H1 (cell line): ENCODE results near the gene FOXO6. TPM values are rescaled to one million over a fixed set of nuclear protein-coding genes. Genes with fewer than 3 reads are reported as not detected.

Experiments
- CTCF ChIA-PET: fragments of 300-600 bp; sonication (Branson Sonifier 250); formaldehyde crosslinking; loops from one replicate; lab custom pipeline; 2021; ENCODE audit not compliant: partially characterized antibody; lab: Charles Lee
- POLR2A ChIA-PET: fragments of 300-600 bp; sonication (Branson Sonifier 250); formaldehyde crosslinking; loops from one replicate; lab custom pipeline; 2021; ENCODE audit warnings: inconsistent platforms; ENCODE audit not compliant: partially characterized antibody; lab: Charles Lee
- DNase-seq, 2 experiments: peaks; one replicate each; pipeline versions ENCODE4 v3.0.0 to v3.0.0-alpha.2; 2010 to 2022; ENCODE audit warnings: low spot score in 2 of 2, low read depth in 1 of 2, mixed read lengths in 1 of 2
- FAIRE-seq: peaks from 2 replicates; lab custom pipeline; 2011; peaks lifted over from hg19 to GRCh38; lab: Jason Lieb, UNC
- H2AFZ ChIP-seq: 2 replicates; pipeline ENCODE4 v1.8.1; 2012; ENCODE audit warnings: low read length, inconsistent platforms
- H2AK5ac ChIP-seq: 2 replicates; pipeline ENCODE4 v1.6.1; 2013; ENCODE audit warnings: low read depth, low read length
- H2BK120ac ChIP-seq: replicated peaks from 2 replicates; pipeline ENCODE3; 2013; ENCODE audit warnings: low read depth, low read length, inconsistent platforms
- H2BK12ac ChIP-seq: 2 replicates; pipeline ENCODE4 v1.6.1; 2013; ENCODE audit warnings: low read depth, low read length
- H2BK15ac ChIP-seq: 2 replicates; pipeline ENCODE4 v1.6.1; 2013; ENCODE audit warnings: low read length
- H2BK20ac ChIP-seq: 2 replicates; pipeline ENCODE4 v1.6.1; 2013; ENCODE audit warnings: low read length
- H2BK5ac ChIP-seq: 2 replicates; pipeline ENCODE4 v1.6.1; 2013; ENCODE audit warnings: low read depth, low read length
- H3K14ac ChIP-seq: 2 replicates; pipeline ENCODE4 v1.6.1; 2013; ENCODE audit warnings: inconsistent platforms; ENCODE audit not compliant: insufficient read length
- H3K18ac ChIP-seq: 2 replicates; pipeline ENCODE4 v1.6.1; 2013; ENCODE audit warnings: low read length; ENCODE audit errors: extremely low read depth
- H3K23ac ChIP-seq: 2 replicates; pipeline ENCODE4 v1.6.1; 2013; ENCODE audit warnings: inconsistent platforms; ENCODE audit not compliant: insufficient read length
- H3K23me2 ChIP-seq: 2 replicates; pipeline ENCODE4 v1.6.1; 2013; ENCODE audit warnings: low read depth, low read length
- H3K27ac ChIP-seq: 2 replicates; pipeline ENCODE4 v1.6.1; 2011; ENCODE audit warnings: low read depth, low read length, inconsistent platforms
- H3K27me3 ChIP-seq, 4 experiments: replicated peaks in 1 of 4; 1 replicate in 1 of 4; 2 replicates in 3 of 4; pipeline versions ENCODE4 v1.6.1 to v1.8.1; 2011 to 2013; ENCODE audit warnings: low read length in 3 of 4, mild to moderate bottlenecking in 3 of 4, inconsistent platforms in 2 of 4, mixed read lengths in 2 of 4, moderate library complexity in 1 of 4; ENCODE audit not compliant: control insufficient read depth in 3 of 4, insufficient read depth in 3 of 4; ENCODE audit errors: extremely low read depth in 1 of 4
- H3K36me3 ChIP-seq, 4 experiments: 2 replicates each; pipeline versions ENCODE4 v1.6.1 to v1.8.1; 2011 to 2013; ENCODE audit warnings: mild to moderate bottlenecking in 4 of 4, low read length in 3 of 4, moderate library complexity in 2 of 4, control low read depth in 1 of 4, inconsistent platforms in 1 of 4; ENCODE audit not compliant: insufficient read depth in 4 of 4, control insufficient read depth in 2 of 4
- H3K4ac ChIP-seq: replicated peaks from 2 replicates; pipeline ENCODE3; 2013; ENCODE audit warnings: low read length, low read depth, mixed read lengths, inconsistent platforms; ENCODE audit not compliant: insufficient read length
- H3K4me1 ChIP-seq, 4 experiments: replicated peaks in 1 of 4; 1 replicate in 1 of 4; 2 replicates in 3 of 4; pipeline versions ENCODE4 v1.6.1 to v1.8.1; 2011 to 2013; ENCODE audit warnings: low read length in 3 of 4, inconsistent platforms in 2 of 4, mixed read lengths in 1 of 4; ENCODE audit not compliant: insufficient read depth in 4 of 4, control insufficient read depth in 3 of 4
- H3K4me2 ChIP-seq, 2 experiments: 2 replicates each; pipeline versions ENCODE4 v1.6.1 to v1.8.1; 2011 to 2013; ENCODE audit warnings: low read depth in 2 of 2, low read length in 2 of 2, control low read depth in 1 of 2, inconsistent platforms in 1 of 2, mild to moderate bottlenecking in 1 of 2; ENCODE audit not compliant: insufficient read depth in 1 of 2
- H3K4me3 ChIP-seq, 4 experiments: fragments of 200-600, 300-600 bp in 1 of 4; sonication (generic), shearing (Covaris generic), sonication (Bioruptor Twin) in 1 of 4; 2 replicates each; pipeline versions ENCODE4 v1.5.1 to v1.8.1; 2011 to 2016; ENCODE audit warnings: low read length in 4 of 4, low read depth in 3 of 4, control low read depth in 2 of 4, inconsistent platforms in 2 of 4, mild to moderate bottlenecking in 2 of 4, mixed read lengths in 1 of 4, moderate library complexity in 1 of 4; ENCODE audit not compliant: insufficient read depth in 2 of 4; ENCODE audit errors: extremely low read depth in 1 of 4
- H3K56ac ChIP-seq: replicated peaks from 2 replicates; pipeline ENCODE3; 2013; ENCODE audit warnings: low read depth, mild to moderate bottlenecking, mixed read lengths, low read length, inconsistent platforms; ENCODE audit not compliant: insufficient read length
- H3K79me1 ChIP-seq: 2 replicates; pipeline ENCODE4 v1.6.1; 2013; ENCODE audit warnings: low read depth, low read length, control low read depth
- H3K79me2 ChIP-seq, 2 experiments: 2 replicates each; pipeline versions ENCODE4 v1.6.1 to v1.8.1; 2012 to 2013; ENCODE audit warnings: low read length in 2 of 2, mild to moderate bottlenecking in 2 of 2, inconsistent platforms in 1 of 2; ENCODE audit not compliant: insufficient read depth in 2 of 2, control insufficient read depth in 1 of 2
- H3K9ac ChIP-seq, 4 experiments: replicated peaks in 1 of 4; 1 replicate in 1 of 4; 2 replicates in 3 of 4; pipeline versions ENCODE4 v1.6.1 to v1.8.1; 2011 to 2013; ENCODE audit warnings: low read depth in 3 of 4, low read length in 3 of 4, control low read depth in 2 of 4, mild to moderate bottlenecking in 2 of 4, moderate library complexity in 2 of 4, inconsistent platforms in 1 of 4; ENCODE audit errors: extremely low read depth in 1 of 4
- H3K9me3 ChIP-seq, 2 experiments: 2 replicates each; pipeline versions ENCODE4 v1.6.1 to v1.8.1; 2012 to 2013; ENCODE audit warnings: mild to moderate bottlenecking in 2 of 2, moderate library complexity in 2 of 2, control low read depth in 1 of 2, inconsistent platforms in 1 of 2, low read depth in 1 of 2, low read length in 1 of 2, mixed read lengths in 1 of 2; ENCODE audit not compliant: insufficient read depth in 2 of 2
- H4K20me1 ChIP-seq, 2 experiments: replicated peaks in 1 of 2; 2 replicates each; pipeline versions ENCODE3 to v1.8.1; 2011 to 2013; ENCODE audit warnings: inconsistent platforms in 2 of 2, low read length in 2 of 2, mild to moderate bottlenecking in 1 of 2; ENCODE audit not compliant: insufficient read depth in 2 of 2, control insufficient read depth in 1 of 2
- H4K5ac ChIP-seq: 2 replicates; pipeline ENCODE4 v1.6.1; 2013; ENCODE audit warnings: low read length, low read depth, mixed read lengths, inconsistent platforms; ENCODE audit not compliant: insufficient read length
- H4K8ac ChIP-seq: 2 replicates; pipeline ENCODE4 v1.8.0; 2013; ENCODE audit warnings: mild to moderate bottlenecking, moderate library complexity, low read length, inconsistent platforms; ENCODE audit not compliant: insufficient read depth; ENCODE audit errors: extremely low read depth
- H4K91ac ChIP-seq: replicated peaks from 2 replicates; pipeline ENCODE3; 2013; ENCODE audit warnings: low read length, mixed read lengths, inconsistent platforms; ENCODE audit not compliant: insufficient read length
- ASH2L ChIP-seq: fragments of 200-600, 300-600 bp; sonication (generic); IDR thresholded peaks from one replicate; pipeline ENCODE4 v1.7.1; 2017; ENCODE audit warnings: low read length
- ATF3 ChIP-seq: IDR thresholded peaks from 2 replicates; pipeline ENCODE4 v1.6.1; 2011; ENCODE audit warnings: low read depth, mild to moderate bottlenecking, low read length; ENCODE audit not compliant: insufficient read depth
- MAX ChIP-seq: IDR thresholded peaks from 2 replicates; pipeline ENCODE4 v1.6.1; 2012; ENCODE audit warnings: inconsistent platforms
- RBBP5 ChIP-seq: IDR thresholded peaks from 2 replicates; pipeline ENCODE4 v1.7.1; 2012; ENCODE audit warnings: low read depth, mild to moderate bottlenecking, inconsistent platforms, low read length, moderate library complexity, borderline replicate concordance
- RXRA ChIP-seq: IDR thresholded peaks from 2 replicates; pipeline ENCODE4 v1.6.1; 2011; ENCODE audit warnings: low read depth, mild to moderate bottlenecking, low read length, moderate library complexity; ENCODE audit not compliant: insufficient read depth
- SP1 ChIP-seq: IDR thresholded peaks from 2 replicates; pipeline ENCODE4 v1.6.1; 2011; ENCODE audit warnings: low read depth, low read length
- WGBS, 2 experiments: shearing (Covaris generic) in 1 of 2; methylation state at CpG; one replicate each; pipeline versions ENCODE4 v1.1.6 to v1.1.7; 2013 to 2015; ENCODE audit warnings: low lambda C conversion rate in 2 of 2, mixed read lengths in 2 of 2, inconsistent platforms in 1 of 2, low coverage in 1 of 2, missing lambda C conversion rate in 1 of 2; ENCODE audit not compliant: insufficient replicate concordance in 2 of 2, insufficient coverage in 1 of 2, insufficient read length in 1 of 2; ENCODE audit errors: extremely low coverage in 1 of 2, missing lambda C conversion rate in 1 of 2; 5-methylcytosine and 5-hydroxymethylcytosine counted together
- polyA plus RNA-seq, 7 experiments: library from polyadenylated mRNA; depleted of rRNA in 3 of 7; stranded (reverse) in 5 of 7; unstranded in 2 of 7; fragments of >200 nt in 5 of 7; fragments of 200-250 nt in 2 of 7; gene quantifications; 1 replicate in 5 of 7; 2 replicates in 1 of 7; 4 replicates in 1 of 7; pipeline versions ENCODE4 v1.2.1 to v1.2.3, GENCODE V29; 2011 to 2013; ENCODE audit warnings: missing spikeins in 2 of 7, mixed read lengths in 2 of 7
- total RNA-seq: library from RNA; stranded (reverse); fragmentation: NEBNext Ultra II Directional; extraction: Animal tissue kit (Norgen Biotek cat#: 25700); gene quantifications from 2 replicates; pipeline ENCODE4 v1.2.1, GENCODE V29; 2021

FOXO6 gene
- total and polyA plus RNA-seq, 2 of the 8 experiments (the other 6 are each of a cell fraction or from before 2014, with no cell fraction given) = 0.59 to 3.0 TPM

GRCh38 chr1:41363591-41364320 lies 2.5 kb downstream of the FOXO6 start:
- Histone ChIP-seq H3K14ac (no peak overlapping the region), H3K23me2 (peaks cover 19% of the 10 kb centered on the region), H3K4me1 (peaks cover 13 to 55% (median 38%) of the 10 kb centered on the region in 4 experiments), H2BK15ac (peak overlapping the region; percentile 95), H3K79me1 (no peaks in the 10 kb centered on the region), H4K20me1 (peaks cover 5 to 11% of the 10 kb centered on the region in 2 experiments), H3K79me2 (no peaks in the 10 kb centered on the region), H2BK120ac (peak overlapping the region; percentile 12), H3K18ac (no peak overlapping the region), H2BK20ac (0 out of 2 replicates have a peak overlapping the region, but pooled peaks have one; percentile 7), H2AFZ (no peak overlapping the region), H3K9me3 (no peaks in the 10 kb centered on the region), H3K36me3 (no peaks in the 10 kb centered on the region), H3K23ac (no peak overlapping the region), H4K8ac (no peak overlapping the region), H3K4me2 (peak overlapping the region; percentile 85 to 96; a peak in 2 of 4 replicates), H2BK5ac (no peak overlapping the region; the same call in 1 of the 2 replicates), H3K27ac (no peak overlapping the region), H2AK5ac (peak overlapping the region; percentile 5; the same call in 1 of the 2 replicates), H3K4ac (no peak overlapping the region), H3K56ac (no peak overlapping the region), H3K27me3 (peaks cover 21 to 52% (median 37%) of the 10 kb centered on the region in 4 experiments), H3K4me3 (no peak overlapping the region), H4K91ac (no peak overlapping the region), H4K5ac (no peak overlapping the region), H2BK12ac (peak overlapping the region; percentile 71; the same call in 1 of the 2 replicates), H3K9ac (no peak overlapping the region)
- no peak for FAIRE-seq
- ChIA-PET POLR2A (interaction anchor here (1.0 to 2.5 kb wide), 8 partner anchors 8 to 60 kb away, joined by 3 to 6 read pairs (median 4); no protein-coding TSS in a partner anchor), CTCF (interaction anchor here (1.3 to 11.6 kb wide), 10 partner anchors 14 to 68 kb away, joined by 4 to 173 read pairs (median 9); no protein-coding TSS in a partner anchor)
- WGBS, 2 experiments = 78% methylated on average over 4 of the region's 4 CpGs; no CpG with 5 or more reads in 1 of the 2 experiments
- TF ChIP-seq ASH2L (no peak), ATF3 (no peak), SP1 (no peak), MAX (no peak), RBBP5 (no peak), RXRA (no peak)
- no peak for DNase-seq
